GM13976 (cell line): ENCODE results near the gene BAMBI.

Source experiments
- DNase-seq: peaks from one replicate; pipeline ENCODE4 v3.0.0; 2012; ENCODE audit warnings: low spot score
- in situ Hi-C: fragments of 300-500 bp; cut with MboI; formaldehyde crosslinking; loops from one replicate; pipeline ENCODE4 v1.12.0; 2022; ENCODE audit warnings: low sequenced_read_pairs, mixed read lengths, inconsistent platforms; ENCODE audit not compliant: unreplicated experiment
- TF ChIP-seq, protein P1 (sequence below): IDR thresholded peaks from 2 replicates; pipeline ENCODE4 v1.5.1; 2012; ENCODE audit warnings: borderline replicate concordance, mild to moderate bottlenecking; ENCODE audit not compliant: insufficient read depth; ENCODE audit errors: extremely low read depth, missing control alignments, control extremely low read depth

The BAMBI gene

DNA sequence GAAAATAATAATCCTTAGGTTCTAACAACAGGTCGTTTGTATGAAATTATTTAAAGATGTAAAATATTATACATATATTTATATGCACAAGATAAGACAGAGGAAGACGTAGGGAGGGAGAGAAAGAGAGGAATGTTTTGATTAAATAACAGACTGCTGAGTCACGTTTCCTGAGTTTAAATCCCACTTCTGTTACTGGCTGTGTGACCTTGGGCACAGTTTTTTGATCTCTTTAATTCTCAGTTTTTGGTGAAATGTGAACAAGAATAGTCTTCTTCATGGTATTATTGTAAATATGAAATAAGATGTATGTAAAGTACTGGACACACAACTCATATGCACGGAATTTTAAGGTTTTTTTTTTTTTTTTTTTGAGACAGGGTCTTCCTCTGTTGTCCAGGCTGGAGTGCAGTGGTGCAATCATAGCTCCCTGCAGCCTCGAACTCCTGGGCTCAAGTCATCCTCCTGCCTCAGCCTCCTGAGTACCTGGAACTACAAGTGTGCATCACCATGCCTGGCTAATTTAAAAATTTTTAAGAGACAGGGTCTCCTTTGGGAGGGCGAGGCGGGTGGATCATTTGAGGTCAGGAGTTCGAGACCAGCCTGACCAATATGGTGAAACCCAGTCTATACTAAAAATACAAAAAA lies 42.6 kb downstream of the BAMBI start:
- TF ChIP-seq, protein P1, sequence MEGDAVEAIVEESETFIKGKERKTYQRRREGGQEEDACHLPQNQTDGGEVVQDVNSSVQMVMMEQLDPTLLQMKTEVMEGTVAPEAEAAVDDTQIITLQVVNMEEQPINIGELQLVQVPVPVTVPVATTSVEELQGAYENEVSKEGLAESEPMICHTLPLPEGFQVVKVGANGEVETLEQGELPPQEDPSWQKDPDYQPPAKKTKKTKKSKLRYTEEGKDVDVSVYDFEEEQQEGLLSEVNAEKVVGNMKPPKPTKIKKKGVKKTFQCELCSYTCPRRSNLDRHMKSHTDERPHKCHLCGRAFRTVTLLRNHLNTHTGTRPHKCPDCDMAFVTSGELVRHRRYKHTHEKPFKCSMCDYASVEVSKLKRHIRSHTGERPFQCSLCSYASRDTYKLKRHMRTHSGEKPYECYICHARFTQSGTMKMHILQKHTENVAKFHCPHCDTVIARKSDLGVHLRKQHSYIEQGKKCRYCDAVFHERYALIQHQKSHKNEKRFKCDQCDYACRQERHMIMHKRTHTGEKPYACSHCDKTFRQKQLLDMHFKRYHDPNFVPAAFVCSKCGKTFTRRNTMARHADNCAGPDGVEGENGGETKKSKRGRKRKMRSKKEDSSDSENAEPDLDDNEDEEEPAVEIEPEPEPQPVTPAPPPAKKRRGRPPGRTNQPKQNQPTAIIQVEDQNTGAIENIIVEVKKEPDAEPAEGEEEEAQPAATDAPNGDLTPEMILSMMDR, result no peak
- in situ Hi-C loops, result no loop called here
- DNase-seq, result no peak

DNA sequence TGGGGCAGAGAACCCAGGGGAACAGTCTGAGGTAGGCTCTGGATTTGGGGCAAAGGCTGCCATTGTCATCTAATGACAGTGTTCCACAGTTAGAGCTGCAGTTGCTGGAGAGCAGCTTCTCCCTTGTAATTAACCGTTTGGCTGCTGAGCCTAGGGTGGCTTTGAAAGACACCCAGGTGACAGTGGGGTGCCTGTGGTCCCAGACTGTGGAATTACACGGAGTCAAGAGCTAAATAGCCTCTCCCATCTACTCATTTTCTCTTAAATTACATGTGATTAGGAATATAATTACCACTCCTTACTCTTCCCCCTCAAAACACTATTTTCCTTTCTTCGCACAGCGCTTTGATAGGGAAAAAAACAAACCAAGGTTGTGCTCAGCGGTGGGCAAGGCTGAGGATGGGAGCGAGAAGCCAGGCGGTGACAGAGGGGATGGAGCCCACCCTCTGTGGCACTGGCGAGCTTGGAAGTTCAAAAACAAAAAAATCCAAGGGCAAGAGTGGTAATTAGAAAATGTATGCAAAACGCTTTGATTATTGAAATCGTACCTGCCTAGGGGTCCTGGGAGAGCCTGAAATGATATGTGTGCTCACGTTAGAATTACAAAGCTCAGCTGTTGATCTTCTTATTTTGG lies 44.1 kb downstream of the BAMBI start:
- TF ChIP-seq, protein P1, result no peak
- DNase-seq, result no peak
- in situ Hi-C loops, result no loop called here

DNA sequence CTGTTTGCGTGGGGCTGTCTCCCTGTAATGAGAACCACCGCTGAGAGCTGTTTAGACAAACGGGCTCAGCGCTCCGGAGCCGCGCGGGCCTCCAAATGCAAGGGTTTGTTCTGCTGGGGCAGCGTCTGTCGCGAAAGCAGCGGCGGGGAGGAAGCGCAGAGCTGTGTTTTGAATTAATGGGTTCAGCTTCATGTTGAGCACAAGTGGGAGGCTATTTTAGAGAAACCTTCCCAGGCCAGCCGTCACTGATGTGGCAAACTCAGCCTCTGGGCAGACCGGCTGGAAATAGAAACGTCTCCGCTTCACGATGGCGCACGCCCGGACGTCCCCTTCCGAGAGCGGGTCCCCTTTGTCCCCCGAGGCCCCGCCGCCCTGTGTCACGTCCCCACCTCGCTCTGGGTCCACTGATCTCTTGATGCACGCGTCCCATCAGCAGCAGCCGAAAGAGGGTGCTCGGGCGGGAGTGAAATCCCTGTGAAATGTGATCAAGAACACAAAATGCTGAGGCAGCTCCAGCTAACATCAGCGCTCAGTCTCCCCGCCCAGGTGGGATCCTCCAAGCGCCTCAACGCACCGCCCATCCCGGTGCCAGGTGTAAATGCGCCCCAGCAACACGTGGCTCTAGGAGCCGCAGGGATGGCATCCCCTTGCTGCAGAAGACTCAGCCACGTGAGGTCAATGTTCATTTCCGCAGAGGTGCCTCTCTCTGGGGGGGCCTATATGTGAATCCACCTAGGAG lies 44.9 kb downstream of the BAMBI start:
- DNase-seq, result no peak
- TF ChIP-seq, protein P1, result no peak
- in situ Hi-C loops, result no loop called here

DNA sequence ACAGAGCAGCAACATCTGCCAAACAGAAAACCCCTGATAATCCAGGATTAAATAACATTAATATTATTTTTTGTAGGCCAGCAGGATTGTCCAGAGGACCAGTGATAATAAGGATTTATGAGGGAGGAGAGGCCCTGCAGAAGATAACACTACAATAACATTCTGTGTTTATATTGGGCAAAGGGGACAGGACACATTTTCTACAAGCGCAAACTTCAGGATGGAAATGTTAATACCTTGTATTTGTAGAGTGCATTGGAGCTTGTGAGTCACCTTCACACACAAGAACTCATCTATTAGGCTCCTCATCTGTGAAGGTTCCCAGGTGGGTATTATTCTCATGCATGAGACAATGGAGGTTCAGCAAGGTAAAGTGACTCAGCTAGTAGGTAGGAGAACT lies 51.0 kb downstream of the BAMBI start:
- DNase-seq, result no peak
- in situ Hi-C loops, result no loop called here
- TF ChIP-seq, protein P1, result no peak

DNA sequence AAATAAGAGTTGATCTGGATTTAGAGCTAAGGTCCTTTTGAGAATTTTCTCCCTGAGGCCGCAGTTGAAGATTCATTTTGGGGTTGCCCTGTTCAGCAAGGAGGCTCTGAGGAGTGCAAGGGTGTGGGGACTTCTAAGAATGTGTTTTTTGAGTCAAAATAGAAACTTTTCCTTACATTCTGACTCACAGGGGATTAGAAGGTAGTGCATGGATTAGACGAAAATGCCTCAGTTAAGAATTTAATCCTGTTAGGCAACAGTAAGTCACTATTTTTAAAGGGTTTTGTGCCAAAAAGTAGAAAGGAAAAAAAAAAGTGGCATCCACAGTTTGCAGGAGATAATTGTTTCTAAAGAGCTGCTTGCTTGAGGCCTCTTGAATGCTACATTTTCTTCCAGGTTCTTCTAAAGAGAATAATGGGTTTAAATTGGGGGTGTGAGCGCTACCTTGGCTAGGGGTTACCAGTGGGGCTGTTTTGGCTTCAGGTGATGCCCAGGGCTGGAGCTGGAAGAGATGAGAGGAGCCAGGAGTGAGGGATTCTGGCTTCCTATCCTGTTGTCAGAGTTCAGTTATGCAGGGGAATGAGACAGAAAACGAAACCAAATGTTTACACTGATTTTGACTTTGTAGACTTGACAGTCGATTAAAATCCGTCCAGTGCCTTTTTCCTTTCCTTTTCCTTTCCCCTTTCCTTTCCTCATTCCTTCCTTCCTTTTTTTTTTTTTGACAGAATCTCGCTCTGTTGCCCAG lies 52.9 kb downstream of the BAMBI start:
- in situ Hi-C loops, result no loop called here
- TF ChIP-seq, protein P1, result no peak
- no peak for DNase-seq

DNA sequence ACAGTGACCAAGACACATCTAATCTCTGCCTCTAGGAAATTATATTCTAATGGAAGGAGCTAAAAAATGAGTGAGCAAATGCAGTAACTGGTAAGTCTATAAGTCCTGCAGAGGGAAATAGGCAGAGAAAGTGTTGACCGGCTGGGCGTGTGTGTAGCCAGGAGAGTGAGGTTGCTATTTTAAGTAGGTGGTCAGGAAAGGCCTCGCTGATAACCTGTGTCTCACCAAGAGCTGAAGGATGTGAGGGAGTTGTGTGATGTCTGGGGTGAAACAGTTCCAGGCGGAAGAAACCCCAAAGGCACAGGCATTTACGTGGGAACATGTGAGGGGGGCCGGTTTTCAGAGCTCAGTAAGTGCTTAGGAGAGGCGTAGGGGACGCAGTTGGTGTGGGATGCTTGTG lies 54.8 kb downstream of the BAMBI start:
- TF ChIP-seq, protein P1, result no peak
- DNase-seq, result no peak
- in situ Hi-C loops, result no loop called here
